Measurements from ENCODE around the gene VEGFD.

The VEGFD gene

GRCh38 chrX:15299941-15300851 is 84.0 kb downstream of the VEGFD start:
- DNase-seq: no peak

GRCh38 chrX:15298780-15299179 is 85.4 kb downstream of the VEGFD start:
- DNase-seq: no peak

- DNase-seq: no peak
These were observed 86.0 kb downstream of the VEGFD start for GRCh38 chrX:15298201-15298600.
